CD1c-positive myeloid dendritic cell (primary cell): ENCODE results near the gene STAP2.

Source experiments
- DNase-seq: peaks from one replicate; pipeline ENCODE4 v3.0.0-alpha.2; 2016; ENCODE audit errors: extremely low spot score

Gene STAP2, protein sequence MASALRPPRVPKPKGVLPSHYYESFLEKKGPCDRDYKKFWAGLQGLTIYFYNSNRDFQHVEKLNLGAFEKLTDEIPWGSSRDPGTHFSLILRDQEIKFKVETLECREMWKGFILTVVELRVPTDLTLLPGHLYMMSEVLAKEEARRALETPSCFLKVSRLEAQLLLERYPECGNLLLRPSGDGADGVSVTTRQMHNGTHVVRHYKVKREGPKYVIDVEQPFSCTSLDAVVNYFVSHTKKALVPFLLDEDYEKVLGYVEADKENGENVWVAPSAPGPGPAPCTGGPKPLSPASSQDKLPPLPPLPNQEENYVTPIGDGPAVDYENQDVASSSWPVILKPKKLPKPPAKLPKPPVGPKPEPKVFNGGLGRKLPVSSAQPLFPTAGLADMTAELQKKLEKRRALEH

GRCh38 chr19:4338441-4339355, at the start of gene STAP2:
TSS of gene STAP2 (minus strand) at chr19:4338827. CDS start at chr19:4338753, 74 bp downstream.
- no peak for DNase-seq

DNA sequence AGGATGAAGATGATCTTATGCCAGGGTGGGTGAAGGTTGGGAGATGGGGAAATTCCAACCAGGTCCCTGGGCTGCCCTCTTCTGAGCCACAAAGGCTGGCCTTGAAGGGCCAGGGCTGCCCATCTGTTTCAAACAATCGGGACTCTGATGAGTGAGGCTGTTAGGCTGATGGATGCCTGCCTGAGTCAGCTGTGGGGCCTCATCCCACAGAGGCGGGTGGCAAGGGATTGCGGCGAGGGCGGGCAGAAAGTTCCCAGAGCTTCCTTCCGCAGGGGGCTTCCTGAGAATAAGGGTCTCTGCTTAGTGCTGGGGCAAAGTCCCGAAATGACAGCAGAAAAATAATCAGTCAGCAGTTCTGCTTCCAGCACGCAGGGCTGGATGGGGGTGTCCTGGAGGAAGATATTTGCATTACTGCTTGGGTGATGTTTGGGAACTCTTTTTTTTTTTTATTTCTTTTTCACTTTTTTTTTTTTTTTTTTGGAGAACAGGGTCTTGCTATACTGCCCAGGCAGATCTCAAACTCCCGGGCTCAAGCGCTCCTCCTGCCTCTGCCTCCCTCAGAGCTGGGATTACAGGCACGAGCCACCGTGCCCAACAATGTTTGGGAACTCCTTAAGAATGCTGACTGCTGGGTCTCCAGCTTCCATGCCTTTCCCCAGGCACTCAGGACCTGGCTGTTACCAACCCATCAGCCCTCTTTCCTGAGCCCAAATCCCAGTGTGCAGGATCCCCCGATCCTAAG, 47.6 kb upstream of the STAP2 start:
- DNase-seq, result no peak

DNA sequence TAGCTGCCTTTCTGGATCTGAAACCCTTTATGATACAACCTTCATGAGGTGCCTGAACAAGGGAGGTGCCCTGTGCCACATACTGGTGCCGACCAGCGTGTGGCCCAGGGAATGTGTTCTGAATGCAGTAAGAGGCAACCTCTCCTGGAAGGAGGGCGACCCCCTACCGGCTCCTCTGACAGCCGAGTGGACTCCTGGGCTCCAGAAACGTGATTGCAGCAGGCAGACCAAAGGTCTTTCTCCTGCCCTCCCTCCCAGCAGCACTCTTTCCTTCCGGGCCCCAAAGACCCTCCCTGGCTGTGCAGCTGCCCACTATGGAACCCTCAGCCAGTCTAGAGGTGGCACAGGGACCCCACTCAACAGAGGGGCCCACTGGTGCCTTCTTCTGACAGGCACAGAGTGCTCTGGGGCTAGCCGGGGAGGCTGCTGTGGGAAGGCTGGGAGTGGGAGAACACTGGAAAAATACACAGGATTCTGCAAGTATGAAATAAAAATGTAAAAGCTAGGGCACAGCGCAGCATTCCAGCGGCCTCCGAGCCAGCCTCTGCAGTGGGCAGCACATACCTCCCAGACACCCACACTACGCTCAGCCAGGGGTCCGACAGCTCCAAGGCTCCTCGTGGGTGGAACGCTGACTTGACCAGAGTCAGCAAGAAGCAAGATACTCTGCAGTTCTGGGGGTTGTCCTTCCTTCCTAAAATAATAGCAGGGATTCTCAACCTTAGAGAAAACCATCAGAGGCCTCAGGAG, 46.8 kb upstream of the STAP2 start:
- DNase-seq, result no peak

GRCh38 chr19:4380254-4380727, 41.7 kb upstream of the STAP2 start:
- DNase-seq, result peak; percentile 52

GRCh38 chr19:4379383-4380253, 41.0 kb upstream of the STAP2 start:
- DNase-seq, result no peak

DNA sequence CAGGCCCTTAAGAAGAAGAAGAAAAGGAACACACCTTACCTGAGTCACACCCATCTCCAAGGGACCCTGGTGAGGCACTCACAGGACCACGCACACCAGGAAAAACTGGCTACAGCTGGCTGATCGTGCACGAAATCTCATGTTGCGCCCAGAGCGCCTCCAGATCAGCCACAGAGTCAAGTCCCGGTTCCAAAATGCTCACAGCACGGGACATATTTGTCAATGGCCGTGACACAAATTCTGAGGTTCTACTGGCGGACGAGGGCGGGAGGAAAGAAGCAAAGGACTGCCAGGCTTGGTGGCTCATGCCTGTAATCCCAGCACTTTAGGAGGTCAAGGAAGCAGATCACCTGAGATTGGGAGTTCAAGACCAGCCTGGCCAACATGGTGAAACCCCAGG, 40.3 kb upstream of the STAP2 start:
- DNase-seq, result no peak

DNA sequence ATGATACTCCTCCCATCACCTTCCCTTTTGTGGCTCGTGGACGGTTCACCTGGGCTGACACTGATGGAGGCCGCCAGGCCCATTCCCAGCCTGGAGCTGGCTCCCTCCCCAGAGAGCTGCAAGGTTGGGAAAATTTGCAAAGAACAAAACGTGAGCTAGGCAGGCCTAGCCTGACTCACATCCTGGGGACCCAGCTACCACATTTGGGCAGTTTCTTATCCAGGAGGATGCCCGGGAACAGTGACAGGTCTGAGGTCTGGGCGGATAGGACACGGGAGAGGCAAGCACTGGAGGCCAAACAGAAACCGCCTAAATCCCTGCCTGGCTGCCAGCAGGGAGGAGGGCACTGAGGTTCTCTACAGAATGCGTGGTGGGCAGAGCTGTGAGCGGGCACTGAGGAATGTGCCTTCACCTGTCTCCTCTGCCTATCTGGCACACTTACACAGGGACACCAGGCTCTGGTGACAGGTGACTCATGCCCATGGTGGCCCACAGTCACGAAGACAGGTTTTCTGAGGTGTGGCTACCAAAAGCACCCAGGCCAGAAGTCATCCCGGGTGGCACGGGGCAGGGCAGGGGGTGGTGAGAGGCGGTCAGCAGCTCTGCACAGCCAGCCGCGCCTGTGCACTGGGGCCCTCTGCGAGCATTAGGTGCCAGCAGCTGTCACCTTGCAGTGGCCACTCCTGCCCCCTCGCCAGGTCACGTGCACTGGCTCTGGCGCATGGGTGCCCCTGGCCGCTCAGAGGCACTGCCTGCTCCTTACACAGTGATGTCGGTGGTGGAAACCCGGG, 38.6 kb upstream of the STAP2 start:
- no peak for DNase-seq

DNA sequence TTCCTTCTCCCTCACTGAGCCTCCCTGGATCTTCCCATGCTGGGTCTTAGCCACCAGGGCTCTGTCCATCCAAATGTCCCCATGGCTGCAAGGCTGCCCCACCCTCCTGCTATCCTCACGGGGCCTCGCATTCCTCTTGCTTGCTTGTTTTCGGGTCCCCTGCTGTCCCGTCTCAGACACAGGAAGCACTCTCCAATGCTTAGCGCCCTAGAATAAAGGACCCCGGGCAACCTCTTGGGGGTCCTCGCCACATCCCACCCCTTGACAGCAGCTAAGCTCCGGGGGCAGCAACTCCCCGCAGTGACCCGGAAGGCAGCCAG, 38.0 kb upstream of the STAP2 start:
- no peak for DNase-seq

- no peak for DNase-seq
These were observed 37.5 kb upstream of the STAP2 start for GRCh38 chr19:4376028-4376670.

DNA sequence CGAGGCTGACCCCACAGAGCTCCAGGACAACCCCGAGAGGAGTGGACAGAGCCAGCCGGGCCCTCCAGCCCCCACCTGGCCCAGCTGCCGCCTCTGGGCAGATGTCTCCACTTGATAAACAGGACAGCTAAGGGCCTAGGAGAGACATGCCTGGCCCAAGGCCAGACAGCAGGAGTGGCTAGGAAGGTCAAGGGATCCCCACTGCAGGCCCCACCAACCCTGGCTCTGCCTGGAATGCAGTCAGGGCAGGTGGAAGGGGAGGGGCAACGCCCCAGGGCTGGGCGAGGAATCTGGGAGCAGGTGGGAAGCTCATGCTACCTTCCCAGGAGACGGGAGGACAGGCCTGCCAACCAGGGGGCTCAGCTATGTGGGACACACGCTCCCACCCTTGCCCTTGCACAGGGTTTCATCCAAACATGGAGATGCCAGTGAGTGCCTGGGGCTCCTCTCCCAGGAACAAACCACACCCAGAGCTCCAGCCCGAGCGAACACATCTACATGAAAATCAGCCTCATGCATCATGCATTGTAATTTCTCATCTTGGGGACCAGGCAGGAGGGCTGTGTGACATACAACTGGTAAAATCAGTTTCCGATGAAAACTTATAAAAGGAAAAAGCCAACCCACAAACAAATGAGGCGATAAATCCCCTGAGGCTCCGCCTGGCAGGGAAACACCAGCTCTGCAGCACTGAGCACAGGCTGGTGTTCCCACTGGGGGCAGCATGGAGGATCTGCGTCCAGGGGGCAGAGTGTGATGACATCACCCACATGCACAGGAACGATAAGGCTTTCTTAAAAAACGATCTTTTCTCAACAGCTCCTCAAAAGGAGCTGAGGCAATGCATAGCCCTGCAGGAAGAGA, 36.8 kb upstream of the STAP2 start:
- peak; percentile 34 for DNase-seq

DNA sequence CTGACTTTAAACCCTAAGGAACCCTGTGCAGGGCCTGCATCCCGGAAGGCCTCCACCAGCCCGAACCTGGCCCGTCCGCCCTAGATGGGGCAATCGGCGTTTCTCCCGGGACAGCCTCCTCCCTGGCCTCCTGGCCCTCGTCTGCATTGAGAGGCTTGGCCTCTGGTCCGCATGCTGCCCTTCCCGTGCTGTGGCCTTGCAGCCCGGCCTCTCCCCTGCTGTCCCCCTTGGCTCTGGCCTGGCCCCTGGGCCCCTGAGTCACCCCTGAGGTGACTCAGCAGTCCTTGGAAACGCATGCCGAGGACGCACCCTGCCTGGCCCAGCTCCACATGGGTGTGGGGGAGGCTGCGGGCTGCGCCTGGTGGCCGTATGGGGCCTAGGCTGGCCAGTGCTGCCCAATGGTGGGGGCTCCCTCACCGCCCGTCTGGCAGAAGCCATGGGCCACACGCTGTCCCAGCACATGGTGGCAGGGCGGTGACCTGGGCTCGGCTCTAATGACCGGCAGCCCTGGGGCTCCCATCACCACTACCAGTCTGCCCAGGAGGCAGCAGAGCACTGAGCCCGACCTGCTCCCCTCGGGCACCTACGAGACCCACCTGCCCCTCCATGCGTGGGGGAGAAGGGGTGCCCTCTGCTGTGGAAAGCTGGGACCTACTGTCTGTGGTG, 36.0 kb upstream of the STAP2 start:
- DNase-seq, result peak; percentile 75

DNA sequence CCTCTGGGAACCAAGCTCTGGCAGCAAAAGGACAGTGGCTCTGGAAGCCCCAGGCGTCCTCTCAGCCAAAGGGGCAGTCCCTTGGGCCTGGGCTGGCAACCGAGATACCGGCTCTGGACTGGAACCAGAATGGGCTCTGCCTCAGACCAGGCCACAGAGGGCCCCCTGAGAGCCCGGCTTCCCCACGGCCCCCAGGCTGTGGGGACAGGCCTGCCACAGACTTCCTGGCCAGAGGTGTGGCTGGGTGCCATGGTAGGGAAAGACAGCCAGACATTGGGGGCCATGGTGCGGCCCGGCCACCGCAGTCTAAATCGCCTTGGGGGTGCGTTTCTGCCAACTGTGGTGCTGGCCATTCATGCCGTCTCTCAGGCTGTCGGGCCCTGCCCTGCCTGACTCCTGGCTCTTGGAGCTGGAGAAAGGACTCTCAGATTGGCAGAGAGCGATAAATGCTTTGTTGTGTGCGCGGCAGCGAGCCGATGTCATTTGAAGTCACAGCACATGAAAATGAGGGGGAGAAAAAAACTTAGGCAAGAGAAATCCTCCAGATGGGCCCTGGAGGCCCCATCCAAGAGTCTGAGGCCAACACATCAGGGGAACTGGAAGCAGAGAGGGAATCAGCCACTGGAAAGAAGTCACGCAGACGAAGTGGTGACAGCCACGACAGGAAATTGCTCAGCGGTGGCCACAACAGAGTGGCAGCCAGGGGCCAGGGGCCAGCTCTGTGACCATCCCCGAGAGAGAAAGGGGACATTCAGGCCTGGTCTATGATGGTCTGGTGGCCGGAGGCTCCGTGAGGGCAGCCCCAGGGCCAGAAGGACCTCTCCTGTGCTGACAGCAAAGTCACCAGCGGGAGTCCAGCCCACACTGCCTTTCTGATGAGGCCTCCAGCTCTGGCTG, 35.2 kb upstream of the STAP2 start:
- DNase-seq, result peak; percentile 63

DNA sequence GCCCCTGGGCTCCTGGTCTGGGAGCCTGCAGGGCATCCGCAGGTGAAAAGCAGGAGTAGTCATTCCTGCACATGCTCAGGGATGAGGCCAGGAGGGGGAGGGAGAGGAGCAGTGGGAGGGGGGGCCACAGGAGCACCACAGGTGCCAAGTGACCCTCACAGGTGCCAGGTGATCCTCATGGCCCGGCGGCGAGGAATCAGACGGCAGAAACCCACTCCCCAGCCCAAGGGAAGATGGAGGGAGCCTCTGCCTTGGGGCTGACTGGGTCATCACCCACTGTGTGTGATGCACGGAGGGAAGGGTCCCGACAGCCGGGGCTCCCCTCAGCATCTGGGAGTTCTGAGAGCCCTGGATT, 34.4 kb upstream of the STAP2 start:
- no peak for DNase-seq

- DNase-seq, result no peak
These were observed 33.8 kb upstream of the STAP2 start for GRCh38 chr19:4372165-4373012.

DNA sequence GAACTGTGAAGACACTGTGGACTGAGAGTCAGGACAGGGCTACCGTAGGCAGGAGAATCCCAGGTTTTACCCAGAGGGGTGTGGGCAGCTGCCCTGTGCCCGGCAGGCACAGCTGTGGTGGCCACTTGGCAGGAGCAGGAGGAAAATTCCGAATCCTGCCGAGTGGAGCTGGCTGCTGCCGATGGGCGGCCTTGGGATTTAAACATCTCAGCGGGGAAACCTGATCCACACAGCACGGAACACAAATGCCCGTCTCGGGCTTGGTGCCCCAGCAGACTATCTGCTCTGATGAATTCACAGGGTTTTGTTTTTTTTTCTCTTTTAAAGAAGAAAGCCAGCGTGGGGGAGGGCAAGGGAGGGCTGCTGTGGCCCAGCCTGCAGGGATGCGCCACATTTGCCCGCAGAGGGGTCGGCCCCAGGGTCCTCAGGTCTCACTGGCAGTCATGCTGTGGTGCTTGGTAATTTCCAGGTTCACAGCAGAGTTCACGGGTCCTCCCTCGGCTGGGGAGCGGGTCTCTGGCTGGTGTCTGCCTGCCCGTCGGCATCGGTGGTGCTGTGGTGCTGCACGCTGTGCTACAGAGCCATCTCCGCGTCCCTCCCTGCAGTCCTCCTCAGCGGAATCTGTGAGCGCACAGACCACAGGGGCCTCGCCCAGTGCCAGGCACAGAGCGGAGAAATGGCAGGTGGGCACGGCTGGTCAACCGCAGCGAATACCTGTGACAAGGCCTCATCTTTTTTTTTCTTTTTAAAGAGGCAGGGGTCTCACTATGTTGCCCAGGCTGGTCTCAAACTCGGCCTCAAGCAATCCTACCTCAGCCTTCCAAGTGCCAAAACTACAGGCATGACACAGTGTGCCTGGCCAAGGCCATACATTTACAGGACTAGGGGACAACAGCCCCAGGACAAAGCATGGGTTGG, 32.9 kb upstream of the STAP2 start:
- no peak for DNase-seq
